Karpas-422 (cell line): Measurements from ENCODE around the gene ABCG4. TPM values are rescaled to one million over a fixed set of nuclear protein-coding genes. Genes with fewer than 3 reads are reported as not detected.

Experiments
- total RNA-seq: library from RNA; depleted of rRNA; stranded (reverse); fragments of >200 nt; shearing (Covaris generic); gene quantifications from 2 replicates; pipeline ENCODE4 v1.2.3, GENCODE V29; 2014; ENCODE audit warnings: low replicate concordance; rRNA removed

Gene ABCG4
- total RNA-seq, 1 experiment from 2014 or later, result not detected

Other genes with a start within 250 kb of the ABCG4 start
- 0.18 and 0.56 TPM in 2 replicates for gene BCL9L, start 223.1 kb upstream of the ABCG4 start, total RNA-seq
- not detected in 2 replicates for gene UPK2, start 192.8 kb upstream of the ABCG4 start, total RNA-seq
- not detected in 2 replicates for gene FOXR1, start 177.3 kb upstream of the ABCG4 start, total RNA-seq
- gene CENATAC, start 150.9 kb upstream of the ABCG4 start, total RNA-seq, result 14.2 and 25.0 TPM in 2 replicates
- gene RPS25, start 130.7 kb upstream of the ABCG4 start, total RNA-seq, result 547 and 607 TPM in 2 replicates
- gene TRAPPC4, start 130.3 kb upstream of the ABCG4 start, total RNA-seq, result 26.3 and 33.0 TPM in 2 replicates
- 4.7 and 7.4 TPM in 2 replicates for gene SLC37A4, start 118.2 kb upstream of the ABCG4 start, total RNA-seq
- gene HYOU1, start 91.8 kb upstream of the ABCG4 start, total RNA-seq, result 27.3 and 32.5 TPM in 2 replicates
- gene VPS11, start 81.2 kb upstream of the ABCG4 start, total RNA-seq, result 19.2 and 25.5 TPM in 2 replicates
- 7.5 and 12.7 TPM in 2 replicates for gene HMBS, start 64.2 kb upstream of the ABCG4 start, total RNA-seq
- gene DPAGT1, start 47.2 kb upstream of the ABCG4 start, total RNA-seq, result 10.0 and 27.3 TPM in 2 replicates
- gene C2CD2L, start 41.7 kb upstream of the ABCG4 start, total RNA-seq, result 10.1 and 11.9 TPM in 2 replicates
- gene HINFP, start 27.5 kb upstream of the ABCG4 start, total RNA-seq, result 16.3 and 22.4 TPM in 2 replicates
- gene NLRX1, start 19.7 kb downstream of the ABCG4 start, total RNA-seq, result 2.7 and 7.5 TPM in 2 replicates
- not detected in 2 replicates for gene NHERF4, start 36.4 kb downstream of the ABCG4 start, total RNA-seq
- 18.0 and 34.0 TPM in 2 replicates for gene CBL, start 57.3 kb downstream of the ABCG4 start, total RNA-seq
- gene MCAM, start 168.1 kb downstream of the ABCG4 start, total RNA-seq, result 2.0 and 2.1 TPM in 2 replicates
- gene RNF26, start 185.5 kb downstream of the ABCG4 start, total RNA-seq, result 3.9 and 8.8 TPM in 2 replicates
- not detected in 2 replicates for gene C1QTNF5, start 191.8 kb downstream of the ABCG4 start, total RNA-seq
- gene MFRP, start 197.7 kb downstream of the ABCG4 start, total RNA-seq, result not detected in 2 replicates
- 15.4 and 16.9 TPM in 2 replicates for gene USP2, start 232.6 kb downstream of the ABCG4 start, total RNA-seq